Measurements from ENCODE around the gene SEC62. TPM values are rescaled to one million over a fixed set of nuclear protein-coding genes. Genes with fewer than 3 reads are reported as not detected.

SEC62 gene
- total and polyA plus RNA-seq, 2 donors from 2014 or later = 131 to 139 TPM

GRCh38 chr3:169971522-169971921, 4.9 kb downstream of the SEC62 start:
- no peak for TF ChIP-seq CTCF (IDR thresholded peaks at IDR 0.05; ENCODE audit: borderline replicate concordance, extremely low read depth, insufficient read depth)
- Histone ChIP-seq H3K4me1 (ENCODE audit: control insufficient read depth in 2 of 3, insufficient read depth in 2 of 3, low read depth in 1 of 3, low read length in 3 of 3) (peaks cover 2 to 5% (median 3%) of the 10 kb centered on the region in 3 donors), H3K27ac (ENCODE audit: low read depth in 2 of 2, low read length in 2 of 2) (no peak overlapping the region)

GRCh38 chr3:169980055-169980454, 13.4 kb downstream of the SEC62 start:
- Histone ChIP-seq H3K36me3 (ENCODE audit: control insufficient read depth in 2 of 3, insufficient read depth in 3 of 3, low read length in 3 of 3) (peaks cover 10 to 57% (median 20%) of the 10 kb centered on the region in 3 donors), H3K4me3 (ENCODE audit: low read length in 3 of 3) (no peak overlapping the region)
- no peak for FAIRE-seq

More at GRCh38 chr3:169971522-169971921, 4.9 kb downstream of the SEC62 start:
- H3K27me3 ChIP-seq (ENCODE audit: control insufficient read depth, insufficient read depth, low read length) = no peaks in the 10 kb centered on the region
- no peaks in the 10 kb centered on the region for H3K9me3 ChIP-seq (ENCODE audit: control insufficient read depth in 2 of 3, insufficient read depth in 1 of 3, low read length in 3 of 3)
- intact Hi-C loops (cut with DNase I) = no loop called here
- no peak overlapping the region for H3K4me3 ChIP-seq (ENCODE audit: low read length in 3 of 3)
- FAIRE-seq = no peak
- H3K9ac ChIP-seq (ENCODE audit: low read length in 3 of 3) = no peak overlapping the region
- peaks cover 0 to 7% (median 2%) of the 10 kb centered on the region in 3 donors for H3K36me3 ChIP-seq (ENCODE audit: control insufficient read depth in 2 of 3, insufficient read depth in 3 of 3, low read length in 3 of 3)
- DNase-seq = no peak

GRCh38 chr3:169984292-169984691, 17.7 kb downstream of the SEC62 start:
- Histone ChIP-seq H3K27me3 (ENCODE audit: control insufficient read depth, insufficient read depth, low read length) (no peaks in the 10 kb centered on the region), H3K9ac (ENCODE audit: low read length in 3 of 3) (no peak overlapping the region), H3K36me3 (ENCODE audit: control insufficient read depth in 2 of 3, insufficient read depth in 3 of 3, low read length in 3 of 3) (peaks cover 20 to 49% (median 24%) of the 10 kb centered on the region in 3 donors), H3K4me3 (ENCODE audit: low read length in 3 of 3) (no peak overlapping the region), H3K27ac (ENCODE audit: low read depth in 2 of 2, low read length in 2 of 2) (no peak overlapping the region), H3K9me3 (ENCODE audit: control insufficient read depth in 2 of 3, insufficient read depth in 1 of 3, low read length in 3 of 3) (no peaks in the 10 kb centered on the region), H3K4me1 (ENCODE audit: control insufficient read depth in 2 of 3, insufficient read depth in 2 of 3, low read depth in 1 of 3, low read length in 3 of 3) (no peaks in the 10 kb centered on the region)
- peak in 1 of 5 donors; percentile 26 for DNase-seq
- FAIRE-seq = no peak
- intact Hi-C loops (cut with DNase I) = no loop called here
- no peak for TF ChIP-seq CTCF (IDR thresholded peaks at IDR 0.05; ENCODE audit: borderline replicate concordance, extremely low read depth, insufficient read depth)

More at GRCh38 chr3:169980055-169980454, 13.4 kb downstream of the SEC62 start:
- no peaks in the 10 kb centered on the region for H3K4me1 ChIP-seq (ENCODE audit: control insufficient read depth in 2 of 3, insufficient read depth in 2 of 3, low read depth in 1 of 3, low read length in 3 of 3)
- no peak for DNase-seq
- no peak overlapping the region for H3K9ac ChIP-seq (ENCODE audit: low read length in 3 of 3)
- no peak for TF ChIP-seq CTCF (IDR thresholded peaks at IDR 0.05; ENCODE audit: borderline replicate concordance, extremely low read depth, insufficient read depth)
- no peaks in the 10 kb centered on the region for H3K9me3 ChIP-seq (ENCODE audit: control insufficient read depth in 2 of 3, insufficient read depth in 1 of 3, low read length in 3 of 3)
- H3K27me3 ChIP-seq (ENCODE audit: control insufficient read depth, insufficient read depth, low read length) = no peaks in the 10 kb centered on the region
- H3K27ac ChIP-seq (ENCODE audit: low read depth in 2 of 2, low read length in 2 of 2) = no peak overlapping the region
- intact Hi-C loops (cut with DNase I) = no loop called here

- H3K27me3 ChIP-seq (ENCODE audit: control insufficient read depth, insufficient read depth, low read length) = no peaks in the 10 kb centered on the region
- intact Hi-C loops (cut with DNase I) = no loop called here
- no peak overlapping the region for H3K27ac ChIP-seq (ENCODE audit: low read depth in 2 of 2, low read length in 2 of 2)
- no peaks in the 10 kb centered on the region for H3K4me1 ChIP-seq (ENCODE audit: control insufficient read depth in 2 of 3, insufficient read depth in 2 of 3, low read depth in 1 of 3, low read length in 3 of 3)
- no peak overlapping the region for H3K4me3 ChIP-seq (ENCODE audit: low read length in 3 of 3)
- no peak for TF ChIP-seq CTCF (IDR thresholded peaks at IDR 0.05; ENCODE audit: borderline replicate concordance, extremely low read depth, insufficient read depth)
- H3K9me3 ChIP-seq (ENCODE audit: control insufficient read depth in 2 of 3, insufficient read depth in 1 of 3, low read length in 3 of 3) = no peaks in the 10 kb centered on the region
- peaks cover 12 to 35% (median 17%) of the 10 kb centered on the region in 3 donors for H3K36me3 ChIP-seq (ENCODE audit: control insufficient read depth in 2 of 3, insufficient read depth in 3 of 3, low read length in 3 of 3)
- no peak for FAIRE-seq
- H3K9ac ChIP-seq (ENCODE audit: low read length in 3 of 3) = no peak overlapping the region
- DNase-seq = no peak
Measured at GRCh38 chr3:169990431-169990830, 23.8 kb downstream of the SEC62 start.

Measured in kidney (tissue), 14 donors.